HepG2 (cell line): Measurements from ENCODE around the gene NME2. TPM values are rescaled to one million over a fixed set of nuclear protein-coding genes. Genes with fewer than 3 reads are reported as not detected.

ENCODE experiments used
- ARNT ChIP-seq: fragments of 450-650 bp; IDR thresholded peaks from 2 replicates; pipeline ENCODE4 v1.6.1; 2017
- KDM5B ChIP-seq: sonication (generic); formaldehyde crosslinking; IDR thresholded peaks from 2 replicates; pipeline ENCODE4 v1.4.0; 2020; ENCODE audit warnings: missing genetic modification reagents, mild to moderate bottlenecking, borderline replicate concordance
- MATR3 ChIP-seq: sonication (generic); formaldehyde crosslinking; IDR thresholded peaks from 2 replicates; pipeline ENCODE4 v1.4.0; 2020; ENCODE audit warnings: missing genetic modification reagents
- ZMYM2 ChIP-seq: sonication (generic); formaldehyde crosslinking; IDR thresholded peaks from 2 replicates; pipeline ENCODE4 v1.8.0; 2022; ENCODE audit warnings: mild to moderate bottlenecking, missing genetic modification reagents
- ZNF235 ChIP-seq: sonication (generic); formaldehyde crosslinking; IDR thresholded peaks from 2 replicates; pipeline ENCODE4 v1.8.1; 2023; ENCODE audit warnings: mild to moderate bottlenecking, missing genetic modification reagents, borderline replicate concordance
- ZNF749 ChIP-seq: sonication (generic); formaldehyde crosslinking; IDR thresholded peaks from 2 replicates; pipeline ENCODE4 v1.8.0; 2022; ENCODE audit warnings: mild to moderate bottlenecking, missing genetic modification reagents, moderate library complexity, borderline replicate concordance
- ZNF839 ChIP-seq: sonication (generic); formaldehyde crosslinking; IDR thresholded peaks from 2 replicates; pipeline ENCODE4 v1.4.0; 2020; ENCODE audit warnings: missing genetic modification reagents, mild to moderate bottlenecking, borderline replicate concordance
- polyA plus RNA-seq, 8 experiments: library from polyadenylated mRNA; depleted of rRNA in 3 of 8; stranded (reverse) in 7 of 8; unstranded in 1 of 8; fragments of >200 nt; fragmentation: Illumina TruSeq in 4 of 8; extraction: Trizol in 4 of 8; gene quantifications; 2 replicates each; pipeline versions ENCODE4 v1.2.1 to v1.2.3, GENCODE V29; 2011 to 2016; ENCODE audit warnings: low read depth in 4 of 8, missing spikeins in 1 of 8, mixed read lengths in 1 of 8; ENCODE audit not compliant: insufficient read depth in 1 of 8
- total RNA-seq, 5 experiments: library from RNA; depleted of rRNA; stranded (reverse); fragments of >200 nt; fragmentation: Illumina TruSeq; extraction: Trizol; gene quantifications; 2 replicates each; pipeline ENCODE4 v1.2.3, GENCODE V29; 2016; ENCODE audit warnings: low read depth in 1 of 5
- TF ChIP-seq, protein P1 (sequence below): sonication (generic); formaldehyde crosslinking; IDR thresholded peaks from 2 replicates; pipeline ENCODE4 v1.4.0; 2020; ENCODE audit warnings: mild to moderate bottlenecking, missing genetic modification reagents
- TF ChIP-seq, protein P2 (sequence below): sonication (generic); formaldehyde crosslinking; IDR thresholded peaks from 2 replicates; pipeline ENCODE4 v1.4.0; 2020; ENCODE audit warnings: mild to moderate bottlenecking, low read depth, missing genetic modification reagents

NME2 gene
- total and polyA plus RNA-seq, 2 of the 13 experiments (the other 11 are each of a cell fraction or from before 2014, with no cell fraction given) = 790 to 1,213 TPM

GRCh38 chr17:51121620-51122472, 44.4 kb upstream of the NME2 start (continued):
- TF ChIP-seq, protein P1, sequence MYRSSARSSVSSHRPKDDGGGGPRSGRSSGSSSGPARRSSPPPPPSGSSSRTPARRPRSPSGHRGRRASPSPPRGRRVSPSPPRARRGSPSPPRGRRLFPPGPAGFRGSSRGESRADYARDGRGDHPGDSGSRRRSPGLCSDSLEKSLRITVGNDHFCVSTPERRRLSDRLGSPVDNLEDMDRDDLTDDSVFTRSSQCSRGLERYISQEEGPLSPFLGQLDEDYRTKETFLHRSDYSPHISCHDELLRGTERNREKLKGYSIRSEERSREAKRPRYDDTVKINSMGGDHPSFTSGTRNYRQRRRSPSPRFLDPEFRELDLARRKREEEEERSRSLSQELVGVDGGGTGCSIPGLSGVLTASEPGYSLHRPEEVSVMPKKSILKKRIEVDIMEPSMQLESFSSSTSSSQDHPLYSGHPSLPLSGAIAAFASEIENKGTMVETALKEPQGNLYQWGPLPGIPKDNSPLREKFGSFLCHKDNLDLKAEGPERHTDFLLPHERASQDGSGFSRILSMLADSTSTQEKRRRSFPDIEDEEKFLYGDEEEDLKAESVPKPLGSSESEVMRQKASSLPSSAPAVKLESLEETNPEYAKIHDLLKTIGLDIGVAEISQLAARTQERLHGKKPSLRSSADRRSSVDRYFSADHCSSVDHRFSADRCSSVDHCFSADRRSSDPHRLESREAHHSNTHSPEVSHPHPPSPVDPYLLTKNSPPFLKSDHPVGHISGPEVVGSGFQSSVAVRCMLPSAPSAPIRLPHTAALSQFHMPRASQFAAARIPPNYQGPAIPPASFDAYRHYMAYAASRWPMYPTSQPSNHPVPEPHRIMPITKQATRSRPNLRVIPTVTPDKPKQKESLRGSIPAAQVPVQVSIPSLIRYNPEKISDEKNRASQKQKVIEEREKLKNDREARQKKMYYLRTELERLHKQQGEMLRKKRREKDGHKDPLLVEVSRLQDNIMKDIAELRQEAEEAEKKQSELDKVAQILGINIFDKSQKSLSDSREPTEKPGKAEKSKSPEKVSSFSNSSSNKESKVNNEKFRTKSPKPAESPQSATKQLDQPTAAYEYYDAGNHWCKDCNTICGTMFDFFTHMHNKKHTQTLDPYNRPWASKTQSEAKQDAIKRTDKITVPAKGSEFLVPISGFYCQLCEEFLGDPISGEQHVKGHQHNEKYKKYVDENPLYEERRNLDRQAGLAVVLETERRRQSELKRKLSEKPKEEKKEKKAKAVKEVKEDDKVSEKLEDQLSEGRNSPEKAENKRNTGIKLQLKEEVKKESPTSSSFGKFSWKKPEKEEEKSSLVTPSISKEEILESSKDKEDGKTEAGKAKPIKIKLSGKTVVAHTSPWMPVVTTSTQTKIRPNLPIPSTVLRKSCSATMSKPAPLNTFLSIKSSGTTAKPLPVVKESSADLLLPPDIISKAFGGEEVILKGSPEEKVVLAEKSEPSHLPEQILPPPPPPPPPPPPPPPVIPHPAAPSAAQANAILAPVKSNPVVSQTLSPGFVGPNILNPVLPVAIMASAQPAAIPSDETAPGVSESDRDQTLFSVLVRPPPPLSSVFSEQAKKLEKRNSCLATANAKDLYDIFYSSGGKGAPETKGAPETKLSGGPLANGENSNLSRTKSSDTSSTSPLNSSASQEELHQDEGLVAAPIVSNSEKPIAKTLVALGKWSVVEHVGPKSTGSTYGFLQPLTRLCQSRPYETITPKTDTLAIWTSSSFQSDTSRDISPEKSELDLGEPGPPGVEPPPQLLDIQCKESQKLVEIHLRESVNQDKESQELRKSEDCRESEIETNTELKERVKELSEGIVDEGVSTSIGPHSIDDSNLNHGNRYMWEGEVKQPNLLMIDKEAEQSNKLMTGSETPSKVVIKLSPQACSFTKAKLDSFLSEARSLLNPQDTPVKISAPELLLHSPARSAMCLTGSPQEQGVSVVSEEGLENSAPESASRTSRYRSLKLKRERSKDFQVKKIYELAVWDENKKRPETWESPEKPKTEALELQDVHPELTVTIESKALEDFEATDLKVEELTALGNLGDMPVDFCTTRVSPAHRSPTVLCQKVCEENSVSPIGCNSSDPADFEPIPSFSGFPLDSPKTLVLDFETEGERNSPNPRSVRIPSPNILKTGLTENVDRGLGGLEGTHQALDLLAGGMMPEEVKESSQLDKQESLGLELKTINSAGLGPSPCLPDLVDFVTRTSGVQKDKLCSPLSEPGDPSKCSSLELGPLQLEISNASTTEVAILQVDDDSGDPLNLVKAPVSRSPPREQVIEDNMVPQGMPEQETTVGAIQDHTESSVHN (CRISPR knock-in tag) = no peak
- TF ChIP-seq ARNT = no peak
- no peak for TF ChIP-seq ZNF839
- TF ChIP-seq MATR3 (CRISPR knock-in tag) = no peak
- TF ChIP-seq ZNF235 (CRISPR knock-in tag) = no peak
- peak; percentile 32; the same call in 1 of the 2 replicates for TF ChIP-seq KDM5B
- TF ChIP-seq, protein P2, sequence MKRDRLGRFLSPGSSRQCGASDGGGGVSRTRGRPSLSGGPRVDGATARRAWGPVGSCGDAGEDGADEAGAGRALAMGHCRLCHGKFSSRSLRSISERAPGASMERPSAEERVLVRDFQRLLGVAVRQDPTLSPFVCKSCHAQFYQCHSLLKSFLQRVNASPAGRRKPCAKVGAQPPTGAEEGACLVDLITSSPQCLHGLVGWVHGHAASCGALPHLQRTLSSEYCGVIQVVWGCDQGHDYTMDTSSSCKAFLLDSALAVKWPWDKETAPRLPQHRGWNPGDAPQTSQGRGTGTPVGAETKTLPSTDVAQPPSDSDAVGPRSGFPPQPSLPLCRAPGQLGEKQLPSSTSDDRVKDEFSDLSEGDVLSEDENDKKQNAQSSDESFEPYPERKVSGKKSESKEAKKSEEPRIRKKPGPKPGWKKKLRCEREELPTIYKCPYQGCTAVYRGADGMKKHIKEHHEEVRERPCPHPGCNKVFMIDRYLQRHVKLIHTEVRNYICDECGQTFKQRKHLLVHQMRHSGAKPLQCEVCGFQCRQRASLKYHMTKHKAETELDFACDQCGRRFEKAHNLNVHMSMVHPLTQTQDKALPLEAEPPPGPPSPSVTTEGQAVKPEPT = no peak
- TF ChIP-seq ZNF749 (CRISPR knock-in tag) = no peak
- TF ChIP-seq ZMYM2 (CRISPR knock-in tag) = peak; percentile 61; the same call in 1 of the 2 replicates
